ENCODE data around the gene LMO2. TPM values are rescaled to one million over a fixed set of nuclear protein-coding genes. Genes with fewer than 3 reads are reported as not detected.

The LMO2 gene
- total RNA-seq, 1 experiment from 2014 or later: 0.64 TPM

- intact Hi-C loops (cut with micrococcal nuclease; ENCODE audit: unreplicated experiment) (loop anchor here (1.0 to 10.0 kb wide), 2 partner anchors 21 to 454 kb away; partner anchors contain the start of gene KIAA1549L), in situ Hi-C loops (cut with HindIII; ENCODE audit: low pct_unique_long_range_greater_than_20kb, low sequenced_read_pairs) (no loop called here)
- ChIA-PET CTCF (interaction anchor here (0.6 to 2.6 kb wide), 5 partner anchors 21 to 1963 kb away, joined by 3 to 22 read pairs (median 3); partner anchors contain the start of gene TCP11L1), POLR2A (interaction anchor here (0.5 kb wide), 1 partner anchor 92 kb away, joined by 3 read pairs; the partner anchor contains the start of gene CD59)
- H3K27ac ChIP-seq (ENCODE audit: low read length): no peak overlapping the region
- no peaks in the 10 kb centered on the region for H3K4me1 ChIP-seq (ENCODE audit: control insufficient read depth, insufficient read depth, low read length)
- BruUV-seq (replicated peaks): no TSS peak
- no peaks in the 10 kb centered on the region for H3K36me3 ChIP-seq (ENCODE audit: control insufficient read depth, insufficient read depth, low read length)
- no peak for TF ChIP-seq CTCF (IDR thresholded peaks at IDR 0.05)
- no peak for TF ChIP-seq REST (IDR thresholded peaks at IDR 0.05; ENCODE audit: insufficient read depth in 1 of 2, low read depth in 2 of 2, low read length in 1 of 2)
- TF ChIP-seq POLR2AphosphoS5 (IDR thresholded peaks at IDR 0.05; ENCODE audit: low read depth, low read length): no peak
- TF ChIP-seq TCF7L2 (IDR thresholded peaks at IDR 0.05; ENCODE audit: low read depth, low read length): no peak
- TF ChIP-seq SIN3A (IDR thresholded peaks at IDR 0.05; ENCODE audit: borderline replicate concordance, insufficient read depth, low read depth, low read length): no peak
- ATAC-seq (peak; percentile 47), DNase-seq (ENCODE audit: low read depth, low spot score) (no peak)
- H3K9me3 ChIP-seq (ENCODE audit: control insufficient read depth, insufficient read depth, low read depth, low read length): no peaks in the 10 kb centered on the region
- H3K4me3 ChIP-seq (ENCODE audit: low read depth in 2 of 2, low read length in 2 of 2): peak overlapping the region; percentile 44 to 73
- H3K27me3 ChIP-seq (ENCODE audit: control insufficient read depth, insufficient read depth, low read length): no peaks in the 10 kb centered on the region
These were observed 63.1 kb downstream of the LMO2 start for GRCh38 chr11:33828604-33829429.

GRCh38 chr11:33827206-33827605, 64.7 kb downstream of the LMO2 start:
- Histone ChIP-seq H3K27me3 (ENCODE audit: control insufficient read depth, insufficient read depth, low read length) (no peaks in the 10 kb centered on the region), H3K36me3 (ENCODE audit: control insufficient read depth, insufficient read depth, low read length) (no peaks in the 10 kb centered on the region), H3K4me1 (ENCODE audit: control insufficient read depth, insufficient read depth, low read length) (no peaks in the 10 kb centered on the region), H3K27ac (ENCODE audit: low read length) (no peak overlapping the region), H3K4me3 (ENCODE audit: low read depth in 2 of 2, low read length in 2 of 2) (no peak overlapping the region), H3K9me3 (ENCODE audit: control insufficient read depth, insufficient read depth, low read depth, low read length) (no peaks in the 10 kb centered on the region)
- CTCF ChIA-PET: interaction anchor here (0.6 to 0.8 kb wide), 3 partner anchors 19 to 662 kb away, joined by 3 to 5 read pairs (median 3); no protein-coding TSS in a partner anchor
- intact Hi-C loops (cut with micrococcal nuclease; ENCODE audit: unreplicated experiment) (loop anchor here (10.0 kb wide), 1 partner anchor 452 kb away; the partner anchor contains the start of gene KIAA1549L), in situ Hi-C loops (cut with HindIII; ENCODE audit: low pct_unique_long_range_greater_than_20kb, low sequenced_read_pairs) (no loop called here)
- BruUV-seq (replicated peaks): no TSS peak
- TF ChIP-seq SIN3A (IDR thresholded peaks at IDR 0.05; ENCODE audit: borderline replicate concordance, insufficient read depth, low read depth, low read length) (no peak), TCF7L2 (IDR thresholded peaks at IDR 0.05; ENCODE audit: low read depth, low read length) (no peak), POLR2AphosphoS5 (IDR thresholded peaks at IDR 0.05; ENCODE audit: low read depth, low read length) (no peak), CTCF (IDR thresholded peaks at IDR 0.05) (no peak), REST (IDR thresholded peaks at IDR 0.05; ENCODE audit: insufficient read depth in 1 of 2, low read depth in 2 of 2, low read length in 1 of 2) (no peak)
- ATAC-seq (no peak), DNase-seq (ENCODE audit: low read depth, low spot score) (no peak)
- POLR2A ChIA-PET: interaction anchor here (0.5 kb wide), 1 partner anchor 329 kb away, joined by 3 read pairs; no protein-coding TSS in a partner anchor
